ENCODE measurements around the gene TMEM131L. TPM values are rescaled to one million over a fixed set of nuclear protein-coding genes. Genes with fewer than 3 reads are reported as not detected.
"Not testable (repeated sequence)": the region's sequence is repeated elsewhere in the genome, so short reads cannot be mapped to it uniquely, and the experiment has no call there.

TMEM131L gene, protein sequence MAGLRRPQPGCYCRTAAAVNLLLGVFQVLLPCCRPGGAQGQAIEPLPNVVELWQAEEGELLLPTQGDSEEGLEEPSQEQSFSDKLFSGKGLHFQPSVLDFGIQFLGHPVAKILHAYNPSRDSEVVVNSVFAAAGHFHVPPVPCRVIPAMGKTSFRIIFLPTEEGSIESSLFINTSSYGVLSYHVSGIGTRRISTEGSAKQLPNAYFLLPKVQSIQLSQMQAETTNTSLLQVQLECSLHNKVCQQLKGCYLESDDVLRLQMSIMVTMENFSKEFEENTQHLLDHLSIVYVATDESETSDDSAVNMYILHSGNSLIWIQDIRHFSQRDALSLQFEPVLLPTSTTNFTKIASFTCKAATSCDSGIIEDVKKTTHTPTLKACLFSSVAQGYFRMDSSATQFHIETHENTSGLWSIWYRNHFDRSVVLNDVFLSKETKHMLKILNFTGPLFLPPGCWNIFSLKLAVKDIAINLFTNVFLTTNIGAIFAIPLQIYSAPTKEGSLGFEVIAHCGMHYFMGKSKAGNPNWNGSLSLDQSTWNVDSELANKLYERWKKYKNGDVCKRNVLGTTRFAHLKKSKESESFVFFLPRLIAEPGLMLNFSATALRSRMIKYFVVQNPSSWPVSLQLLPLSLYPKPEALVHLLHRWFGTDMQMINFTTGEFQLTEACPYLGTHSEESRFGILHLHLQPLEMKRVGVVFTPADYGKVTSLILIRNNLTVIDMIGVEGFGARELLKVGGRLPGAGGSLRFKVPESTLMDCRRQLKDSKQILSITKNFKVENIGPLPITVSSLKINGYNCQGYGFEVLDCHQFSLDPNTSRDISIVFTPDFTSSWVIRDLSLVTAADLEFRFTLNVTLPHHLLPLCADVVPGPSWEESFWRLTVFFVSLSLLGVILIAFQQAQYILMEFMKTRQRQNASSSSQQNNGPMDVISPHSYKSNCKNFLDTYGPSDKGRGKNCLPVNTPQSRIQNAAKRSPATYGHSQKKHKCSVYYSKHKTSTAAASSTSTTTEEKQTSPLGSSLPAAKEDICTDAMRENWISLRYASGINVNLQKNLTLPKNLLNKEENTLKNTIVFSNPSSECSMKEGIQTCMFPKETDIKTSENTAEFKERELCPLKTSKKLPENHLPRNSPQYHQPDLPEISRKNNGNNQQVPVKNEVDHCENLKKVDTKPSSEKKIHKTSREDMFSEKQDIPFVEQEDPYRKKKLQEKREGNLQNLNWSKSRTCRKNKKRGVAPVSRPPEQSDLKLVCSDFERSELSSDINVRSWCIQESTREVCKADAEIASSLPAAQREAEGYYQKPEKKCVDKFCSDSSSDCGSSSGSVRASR (N-terminal part only)
- 8.3 and 8.9 TPM in 2 replicates for polyA plus RNA-seq (2013)

DNA sequence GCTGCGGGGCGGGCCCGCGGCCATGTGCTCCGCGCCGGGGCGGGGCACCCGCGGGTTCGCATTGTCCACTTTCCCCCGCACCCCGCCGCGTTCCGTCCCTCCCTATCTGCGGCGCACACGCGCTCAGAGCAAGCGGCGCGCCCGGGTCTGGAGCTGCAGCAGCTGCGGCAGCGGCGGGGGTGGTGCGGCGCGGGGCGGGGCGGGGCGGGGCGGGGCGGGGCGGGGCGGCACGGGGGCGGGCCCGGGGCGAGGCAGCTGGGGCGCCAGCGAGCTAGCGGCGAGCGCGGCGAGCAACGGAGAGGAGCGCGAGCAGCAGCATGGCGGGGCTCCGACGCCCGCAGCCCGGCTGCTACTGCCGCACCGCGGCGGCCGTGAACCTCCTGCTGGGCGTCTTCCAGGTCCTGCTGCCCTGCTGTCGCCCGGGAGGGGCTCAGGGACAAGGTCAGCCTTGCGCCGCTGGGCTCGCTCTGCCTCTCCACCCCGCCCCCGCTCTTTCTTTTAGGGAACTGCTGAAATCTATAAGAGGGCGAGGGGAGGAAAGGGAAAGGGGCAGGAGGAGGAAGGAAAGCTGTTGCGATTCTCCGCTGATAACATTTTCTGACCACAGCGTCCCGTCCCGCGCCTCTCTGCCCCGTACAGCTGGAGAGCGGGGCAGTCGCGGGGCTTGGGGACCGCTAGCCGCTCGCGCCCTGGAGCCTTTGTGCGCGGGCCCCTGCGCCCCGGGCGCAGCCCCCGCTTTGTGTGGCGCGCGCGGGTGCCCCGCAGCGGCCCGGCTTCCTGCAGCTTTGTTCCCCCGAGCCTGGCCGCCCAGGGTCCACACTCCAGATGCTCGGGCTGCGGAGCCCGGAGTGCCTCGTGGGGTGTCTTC is at the start of gene TMEM131L:
Gene TMEM131L, plus strand, starts transcription at position 280 of the 868 bp plus-strand sequence. Its CDS starts 38 bp downstream, at position 318.
- Histone ChIP-seq H3K27me3 (ENCODE audit: insufficient read depth, low read length) (no peaks in the 10 kb centered on the region), H4K12ac (ENCODE audit: low read depth, low read length) (peak within 1 kb of the TSS; percentile 40), H3K79me1 (ENCODE audit: low read length) (peaks cover 3% of the 10 kb centered on the region), H4K91ac (ENCODE audit: low read depth, low read length) (peak within 1 kb of the TSS; percentile 0), H3K14ac (ENCODE audit: low read length) (peak within 1 kb of the TSS; percentile 19), H2BK12ac (ENCODE audit: low read length) (no peak within 1 kb of the TSS), H2BK120ac (ENCODE audit: insufficient read depth, low read length, poor library complexity) (no peak within 1 kb of the TSS), H3K23ac (ENCODE audit: low read length) (no peak within 1 kb of the TSS), H3K36me3 (ENCODE audit: control insufficient read depth in 1 of 2, insufficient read depth in 2 of 2, low read length in 2 of 2) (no peaks in the 10 kb centered on the region), H3K18ac (ENCODE audit: low read length) (peak within 1 kb of the TSS; percentile 49), H3K9ac (ENCODE audit: low read length) (peak within 1 kb of the TSS; percentile 41), H2BK5ac (ENCODE audit: low read depth, low read length, poor library complexity) (no peak within 1 kb of the TSS), H3K4me1 (ENCODE audit: control insufficient read depth in 1 of 2, insufficient read depth in 2 of 2, low read length in 2 of 2) (peaks cover 5 to 6% of the 10 kb centered on the region in 2 experiments), H2AK5ac (ENCODE audit: low read length) (no peak within 1 kb of the TSS), H3K4me2 (ENCODE audit: low read length) (peak within 1 kb of the TSS; percentile 88), H3K4ac (ENCODE audit: low read depth, low read length) (peak within 1 kb of the TSS; percentile 15), H4K8ac (ENCODE audit: low read depth, low read length) (peak within 1 kb of the TSS; percentile 22), H3K4me3 (ENCODE audit: low read depth, low read length) (peak within 1 kb of the TSS; percentile 89), H3K9me3 (ENCODE audit: insufficient read depth, low read depth, low read length) (no peaks in the 10 kb centered on the region), H3K79me2 (ENCODE audit: control insufficient read depth, insufficient read depth, low read length, poor library complexity) (no peaks in the 10 kb centered on the region), H2AFZ (ENCODE audit: insufficient read depth, low read length, poor library complexity) (peak within 1 kb of the TSS; percentile 46), H3K27ac (ENCODE audit: low read depth, low read length) (no peak within 1 kb of the TSS)
- DNase-seq: peak; percentile 54 to 62
- no CpG with 5 or more reads among the region's 103 CpGs for WGBS (ENCODE audit: extremely low coverage, insufficient coverage, insufficient read length)

DNA sequence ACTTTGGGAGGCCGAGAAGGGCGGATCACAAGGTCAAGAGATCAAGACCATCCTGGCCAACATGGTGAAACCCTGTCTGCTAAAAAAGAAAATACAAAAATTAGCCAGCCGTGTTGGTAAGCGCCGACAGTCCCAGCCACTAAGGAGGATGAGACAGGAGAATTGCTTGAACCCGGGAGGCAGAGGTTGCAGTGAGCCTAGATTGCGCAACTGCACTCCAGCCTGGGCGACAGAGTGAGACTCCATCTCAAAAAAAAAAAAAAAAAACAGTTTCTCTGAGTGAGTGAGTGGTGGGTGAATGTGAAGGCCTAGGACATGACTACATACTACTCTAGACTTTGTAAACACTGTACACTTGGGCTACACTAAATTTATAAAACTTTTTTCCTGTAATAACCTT is 49.7 kb upstream of the TMEM131L start:
- H3K79me2 ChIP-seq (ENCODE audit: control insufficient read depth, insufficient read depth, low read length, poor library complexity); H4K91ac ChIP-seq (ENCODE audit: low read depth, low read length): not testable (repeated sequence)

GRCh38 chr4:153418121-153418520 is 48.0 kb upstream of the TMEM131L start:
- Histone ChIP-seq H3K9ac (ENCODE audit: low read length) (no peak overlapping the region), H3K9me3 (ENCODE audit: insufficient read depth, low read depth, low read length) (no peaks in the 10 kb centered on the region), H3K27ac (ENCODE audit: low read depth, low read length) (no peak overlapping the region), H3K79me1 (ENCODE audit: low read length) (peaks cover 9% of the 10 kb centered on the region), H3K23ac (ENCODE audit: low read length) (no peak overlapping the region), H4K12ac (ENCODE audit: low read depth, low read length) (no peak overlapping the region), H3K4ac (ENCODE audit: low read depth, low read length) (no peak overlapping the region), H3K4me2 (ENCODE audit: low read length) (no peak overlapping the region), H2AK5ac (ENCODE audit: low read length) (no peak overlapping the region), H2BK120ac (ENCODE audit: insufficient read depth, low read length, poor library complexity) (no peak overlapping the region), H4K8ac (ENCODE audit: low read depth, low read length) (no peak overlapping the region), H2AFZ (ENCODE audit: insufficient read depth, low read length, poor library complexity) (no peak overlapping the region), H3K18ac (ENCODE audit: low read length) (no peak overlapping the region), H2BK5ac (ENCODE audit: low read depth, low read length, poor library complexity) (no peak overlapping the region), H3K27me3 (ENCODE audit: insufficient read depth, low read length) (no peaks in the 10 kb centered on the region), H3K36me3 (ENCODE audit: control insufficient read depth in 1 of 2, insufficient read depth in 2 of 2, low read length in 2 of 2) (no peaks in the 10 kb centered on the region), H3K79me2 (ENCODE audit: control insufficient read depth, insufficient read depth, low read length, poor library complexity) (no peaks in the 10 kb centered on the region), H3K4me1 (ENCODE audit: control insufficient read depth in 1 of 2, insufficient read depth in 2 of 2, low read length in 2 of 2) (peaks cover 0 to 7% of the 10 kb centered on the region in 2 experiments), H3K14ac (ENCODE audit: low read length) (no peak overlapping the region), H4K91ac (ENCODE audit: low read depth, low read length) (no peak overlapping the region), H3K4me3 (ENCODE audit: low read depth, low read length) (no peak overlapping the region), H2BK12ac (ENCODE audit: low read length) (no peak overlapping the region)
- no peak for DNase-seq
- WGBS (ENCODE audit: extremely low coverage, insufficient coverage, insufficient read length): no CpG with 5 or more reads among the region's 7 CpGs

More for the DNA sequence above, 49.7 kb upstream of the TMEM131L start:
- H4K8ac ChIP-seq (ENCODE audit: low read depth, low read length); H2AK5ac ChIP-seq (ENCODE audit: low read length); H2BK120ac ChIP-seq (ENCODE audit: insufficient read depth, low read length, poor library complexity); H4K12ac ChIP-seq (ENCODE audit: low read depth, low read length); H3K4ac ChIP-seq (ENCODE audit: low read depth, low read length); H3K4me2 ChIP-seq (ENCODE audit: low read length); H3K9me3 ChIP-seq (ENCODE audit: insufficient read depth, low read depth, low read length); H3K4me3 ChIP-seq (ENCODE audit: low read depth, low read length); H3K23ac ChIP-seq (ENCODE audit: low read length); H2BK12ac ChIP-seq (ENCODE audit: low read length); H3K4me1 ChIP-seq (ENCODE audit: control insufficient read depth in 1 of 2, insufficient read depth in 2 of 2, low read length in 2 of 2); H3K27ac ChIP-seq (ENCODE audit: low read depth, low read length); H2BK5ac ChIP-seq (ENCODE audit: low read depth, low read length, poor library complexity); H3K36me3 ChIP-seq (ENCODE audit: control insufficient read depth in 1 of 2, insufficient read depth in 2 of 2, low read length in 2 of 2); H3K27me3 ChIP-seq (ENCODE audit: insufficient read depth, low read length); H3K9ac ChIP-seq (ENCODE audit: low read length); H3K18ac ChIP-seq (ENCODE audit: low read length); H3K14ac ChIP-seq (ENCODE audit: low read length); H2AFZ ChIP-seq (ENCODE audit: insufficient read depth, low read length, poor library complexity); DNase-seq; H3K79me1 ChIP-seq (ENCODE audit: low read length): not testable (repeated sequence)
- no CpG with 5 or more reads among the region's 8 CpGs for WGBS (ENCODE audit: extremely low coverage, insufficient coverage, insufficient read length)
